ENCODE results near the gene MAGI2.
"Not testable (repeated sequence)": the region's sequence is repeated elsewhere in the genome, so short reads cannot be mapped to it uniquely, and the experiment has no call there.

Gene MAGI2

GRCh38 chr7:78002715-78003114 lies 1450.8 kb downstream of the MAGI2 start:
- H3K4me3 Mint-ChIP-seq = no peak overlapping the region
- H3K27ac Mint-ChIP-seq = no peak overlapping the region
- no peaks in the 10 kb centered on the region for H3K4me1 Mint-ChIP-seq (ENCODE audit: low read depth)
- no peaks in the 10 kb centered on the region for H3K27me3 Mint-ChIP-seq
- no peaks in the 10 kb centered on the region for H3K36me3 Mint-ChIP-seq (ENCODE audit: low read depth)
- no peak for DNase-seq
- H3K9me3 Mint-ChIP-seq = peaks cover 2% of the 10 kb centered on the region

- Mint-ChIP-seq H3K4me3 (no peak overlapping the region), H3K36me3 (ENCODE audit: low read depth) (no peaks in the 10 kb centered on the region), H3K4me1 (ENCODE audit: low read depth) (no peaks in the 10 kb centered on the region), H3K9me3 (peaks cover 2% of the 10 kb centered on the region), H3K27me3 (no peaks in the 10 kb centered on the region), H3K27ac (no peak overlapping the region)
- DNase-seq = no peak
Observed at GRCh38 chr7:78002021-78002420, 1451.4 kb downstream of the MAGI2 start.

- not testable (repeated sequence) for H3K27ac Mint-ChIP-seq; H3K27me3 Mint-ChIP-seq; H3K36me3 Mint-ChIP-seq (ENCODE audit: low read depth); DNase-seq; H3K9me3 Mint-ChIP-seq; H3K4me3 Mint-ChIP-seq; H3K4me1 Mint-ChIP-seq (ENCODE audit: low read depth)
Observed at GRCh38 chr7:77999168-77999567, 1454.3 kb downstream of the MAGI2 start.

DNA sequence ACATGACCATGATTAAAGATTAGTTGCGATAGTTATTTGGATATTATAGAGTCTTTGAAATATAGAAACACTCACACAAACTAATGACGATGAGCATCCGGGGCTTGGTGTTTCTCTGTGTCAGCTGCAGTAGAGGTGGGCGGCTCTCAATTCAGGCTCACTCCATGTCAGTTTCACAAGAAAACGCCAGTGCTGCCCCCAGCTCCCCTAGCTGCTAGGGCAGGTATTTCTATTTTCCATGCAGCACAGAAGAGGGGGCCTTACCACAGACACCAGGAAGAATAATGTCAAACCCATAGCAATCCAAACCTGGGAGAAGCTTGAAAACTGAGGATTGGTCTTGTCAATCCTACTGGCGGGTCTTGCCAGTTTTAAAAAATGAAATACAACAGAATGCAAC lies 1457.8 kb downstream of the MAGI2 start:
- no peaks in the 10 kb centered on the region for H3K4me1 Mint-ChIP-seq (ENCODE audit: low read depth)
- peaks cover 2% of the 10 kb centered on the region for H3K9me3 Mint-ChIP-seq
- H3K27me3 Mint-ChIP-seq = peaks cover 3% of the 10 kb centered on the region
- no peak for DNase-seq
- no peak overlapping the region for H3K4me3 Mint-ChIP-seq
- H3K36me3 Mint-ChIP-seq (ENCODE audit: low read depth) = no peaks in the 10 kb centered on the region
- H3K27ac Mint-ChIP-seq = no peak overlapping the region

- Mint-ChIP-seq H3K27me3 (peaks cover 3% of the 10 kb centered on the region), H3K36me3 (ENCODE audit: low read depth) (no peaks in the 10 kb centered on the region), H3K9me3 (no peaks in the 10 kb centered on the region), H3K27ac (no peak overlapping the region), H3K4me3 (no peak overlapping the region), H3K4me1 (ENCODE audit: low read depth) (no peaks in the 10 kb centered on the region)
- DNase-seq = no peak
Observed at GRCh38 chr7:77993838-77994237, 1459.6 kb downstream of the MAGI2 start.

DNA sequence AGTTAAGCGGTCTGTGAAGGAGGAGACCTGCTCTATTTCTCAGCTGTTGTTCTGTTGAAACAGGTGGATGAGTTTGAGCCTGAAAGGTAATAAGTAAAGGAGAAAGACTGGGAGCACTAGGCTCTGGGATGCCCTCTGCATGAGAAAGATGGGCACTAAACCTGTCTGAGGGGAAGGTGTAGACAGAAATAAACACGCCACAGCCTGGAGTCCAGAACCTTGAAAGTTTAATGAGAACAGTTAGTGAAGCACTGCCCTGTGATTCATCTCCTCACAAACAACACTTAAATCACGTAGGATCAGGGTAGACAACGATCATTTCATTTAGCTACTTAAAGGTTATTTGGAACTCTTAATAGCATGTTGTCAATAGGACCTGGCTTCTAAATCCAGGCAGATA lies 1461.8 kb downstream of the MAGI2 start:
- Mint-ChIP-seq H3K4me3 (no peak overlapping the region), H3K4me1 (ENCODE audit: low read depth) (no peaks in the 10 kb centered on the region), H3K27me3 (peaks cover 3% of the 10 kb centered on the region), H3K9me3 (no peaks in the 10 kb centered on the region), H3K36me3 (ENCODE audit: low read depth) (no peaks in the 10 kb centered on the region), H3K27ac (no peak overlapping the region)
- DNase-seq = no peak

- Mint-ChIP-seq H3K4me3 (no peak overlapping the region), H3K27me3 (peaks cover 3% of the 10 kb centered on the region), H3K9me3 (no peaks in the 10 kb centered on the region), H3K27ac (no peak overlapping the region), H3K36me3 (ENCODE audit: low read depth) (no peaks in the 10 kb centered on the region), H3K4me1 (ENCODE audit: low read depth) (no peaks in the 10 kb centered on the region)
- no peak for DNase-seq
Observed at GRCh38 chr7:77989981-77990566, 1463.4 kb downstream of the MAGI2 start.

GRCh38 chr7:77985974-77986339 lies 1467.5 kb downstream of the MAGI2 start:
- no peak for DNase-seq
- Mint-ChIP-seq H3K27ac (no peak overlapping the region), H3K9me3 (no peaks in the 10 kb centered on the region)

DNA sequence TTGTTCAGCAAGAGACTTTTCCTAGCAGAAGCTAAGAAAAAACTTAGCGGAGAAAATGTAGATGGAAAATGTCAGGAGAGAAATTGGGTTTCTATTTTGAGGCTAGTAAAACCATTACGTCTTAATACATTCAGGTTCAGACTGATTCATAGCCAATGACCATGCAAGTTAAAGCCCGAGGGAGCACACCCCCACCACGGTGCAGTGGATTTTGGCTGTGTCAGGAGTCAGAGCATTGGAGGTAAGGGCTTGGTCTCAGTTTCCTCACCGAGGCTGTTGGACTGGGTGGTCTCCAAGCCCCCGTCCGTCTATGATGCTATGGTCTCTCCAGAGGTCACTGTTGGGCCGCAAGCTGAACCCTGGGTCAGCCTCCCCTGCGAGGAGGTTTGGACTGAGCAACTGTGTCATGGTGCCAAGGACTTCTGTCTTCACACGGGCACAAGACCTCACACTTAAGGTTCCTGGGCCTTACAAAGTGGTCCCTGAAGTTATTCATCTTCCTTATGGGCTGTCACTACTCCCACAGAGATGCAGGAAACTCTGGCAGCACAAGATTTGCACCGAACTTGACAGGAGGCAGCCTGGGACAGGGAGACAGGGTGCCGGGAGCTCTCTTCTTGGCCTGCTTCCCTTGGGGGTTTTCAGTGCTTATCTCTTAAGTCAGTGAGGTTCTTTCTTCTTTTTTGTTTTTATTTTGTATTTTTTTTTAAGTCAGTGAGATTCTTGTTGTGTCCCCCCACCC lies 1468.1 kb downstream of the MAGI2 start:
- DNase-seq = no peak
- H3K27ac Mint-ChIP-seq = no peak overlapping the region
- H3K4me1 Mint-ChIP-seq (ENCODE audit: low read depth) = peaks cover 12% of the 10 kb centered on the region
- H3K36me3 Mint-ChIP-seq (ENCODE audit: low read depth) = no peaks in the 10 kb centered on the region
- peaks cover 15% of the 10 kb centered on the region for H3K27me3 Mint-ChIP-seq
- no peak overlapping the region for H3K4me3 Mint-ChIP-seq
- no peaks in the 10 kb centered on the region for H3K9me3 Mint-ChIP-seq

More at GRCh38 chr7:77985974-77986339, 1467.5 kb downstream of the MAGI2 start:
- Mint-ChIP-seq H3K4me3 (no peak overlapping the region), H3K36me3 (ENCODE audit: low read depth) (no peaks in the 10 kb centered on the region), H3K4me1 (ENCODE audit: low read depth) (peaks cover 12% of the 10 kb centered on the region), H3K27me3 (peaks cover 9% of the 10 kb centered on the region)

GRCh38 chr7:77983973-77984372 lies 1469.5 kb downstream of the MAGI2 start:
- Mint-ChIP-seq H3K9me3 (no peaks in the 10 kb centered on the region), H3K4me3 (no peak overlapping the region), H3K36me3 (ENCODE audit: low read depth) (no peaks in the 10 kb centered on the region), H3K27me3 (peaks cover 16% of the 10 kb centered on the region), H3K4me1 (ENCODE audit: low read depth) (peaks cover 12% of the 10 kb centered on the region), H3K27ac (no peak overlapping the region)
- DNase-seq = no peak

DNA sequence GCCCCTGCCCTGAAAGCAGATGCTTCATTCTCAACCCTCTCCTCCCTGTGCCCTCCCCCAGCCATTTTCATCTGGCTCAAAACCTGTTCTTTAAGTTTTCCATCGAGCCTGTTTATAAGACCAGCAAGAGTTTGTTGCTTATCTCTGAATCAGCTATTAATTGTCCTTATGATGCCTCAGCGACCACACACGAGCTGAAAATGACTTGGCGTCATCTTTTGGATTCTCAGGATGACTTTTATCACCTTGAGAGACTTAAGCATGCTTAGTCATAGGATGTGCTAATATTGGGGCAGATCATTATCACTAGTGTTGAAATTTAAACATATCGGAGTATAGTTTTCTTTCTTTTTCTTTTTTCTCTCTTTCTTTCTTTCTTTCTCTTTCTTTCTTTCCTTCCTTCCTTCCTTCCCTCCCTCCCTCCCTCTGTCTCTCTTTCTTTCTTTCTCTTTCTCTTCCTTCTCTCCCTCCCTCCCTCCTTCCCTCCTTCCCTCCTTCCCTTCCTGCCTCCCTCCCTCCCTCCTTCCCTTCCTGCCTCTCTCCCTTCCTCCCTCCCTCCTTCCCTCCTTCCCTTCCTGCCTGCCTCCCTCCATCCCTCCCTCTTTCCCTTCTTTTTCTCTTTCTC lies 1470.4 kb downstream of the MAGI2 start:
- no peaks in the 10 kb centered on the region for H3K36me3 Mint-ChIP-seq (ENCODE audit: low read depth)
- no peak overlapping the region for H3K4me3 Mint-ChIP-seq
- no peak for DNase-seq
- H3K4me1 Mint-ChIP-seq (ENCODE audit: low read depth) = peaks cover 12% of the 10 kb centered on the region
- peaks cover 16% of the 10 kb centered on the region for H3K27me3 Mint-ChIP-seq
- no peaks in the 10 kb centered on the region for H3K9me3 Mint-ChIP-seq
- H3K27ac Mint-ChIP-seq = no peak overlapping the region

- H3K4me1 Mint-ChIP-seq (ENCODE audit: low read depth) = peaks cover 12% of the 10 kb centered on the region
- no peak overlapping the region for H3K4me3 Mint-ChIP-seq
- H3K36me3 Mint-ChIP-seq (ENCODE audit: low read depth) = no peaks in the 10 kb centered on the region
- no peak for DNase-seq
- peaks cover 16% of the 10 kb centered on the region for H3K27me3 Mint-ChIP-seq
- H3K9me3 Mint-ChIP-seq = no peaks in the 10 kb centered on the region
- H3K27ac Mint-ChIP-seq = no peak overlapping the region
Observed at GRCh38 chr7:77980087-77980713, 1473.3 kb downstream of the MAGI2 start.

GRCh38 chr7:77979219-77979618 lies 1474.2 kb downstream of the MAGI2 start:
- Mint-ChIP-seq H3K9me3 (no peaks in the 10 kb centered on the region), H3K4me1 (ENCODE audit: low read depth) (peaks cover 12% of the 10 kb centered on the region), H3K27me3 (peaks cover 12% of the 10 kb centered on the region), H3K36me3 (ENCODE audit: low read depth) (no peaks in the 10 kb centered on the region), H3K27ac (no peak overlapping the region), H3K4me3 (no peak overlapping the region)
- no peak for DNase-seq

DNA sequence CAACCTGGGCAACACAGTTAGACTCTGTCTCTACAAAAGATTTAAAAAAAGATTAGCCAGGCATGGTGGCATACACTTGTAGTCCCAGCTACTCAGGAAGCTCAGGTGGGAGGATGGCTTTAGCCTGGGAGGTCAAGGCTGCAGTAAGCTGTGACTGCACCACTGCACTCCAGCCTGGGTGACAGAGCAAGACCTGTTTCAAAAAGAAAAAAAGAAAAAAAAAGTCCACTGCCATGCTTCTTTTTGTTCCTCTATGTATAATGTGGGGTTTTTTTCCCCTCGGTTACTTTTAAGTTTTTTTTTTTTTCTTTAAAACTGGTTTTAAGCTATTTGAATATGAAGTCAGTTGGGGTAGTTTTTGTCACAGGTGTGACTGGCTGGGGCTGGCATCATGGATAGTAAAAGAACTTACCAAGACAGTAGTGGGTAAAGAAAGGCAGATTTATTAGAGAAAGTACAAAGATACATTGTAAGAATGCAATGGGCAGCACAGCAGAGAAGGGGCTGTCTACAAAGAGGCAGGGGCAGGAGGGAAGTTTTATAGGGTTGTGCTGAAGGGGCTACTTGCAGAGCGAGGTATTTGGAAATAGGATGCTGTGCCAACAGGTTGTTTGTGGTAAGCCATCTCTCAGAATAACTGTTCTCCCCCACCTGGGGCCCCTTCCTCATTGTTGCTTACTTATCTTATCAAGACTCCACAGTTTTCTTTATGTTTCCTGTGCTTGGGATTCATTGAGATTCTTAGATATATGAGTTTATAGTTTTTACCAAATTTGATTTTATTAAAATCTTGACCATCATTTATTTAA lies 1477.6 kb downstream of the MAGI2 start:
- no peak overlapping the region for H3K27ac Mint-ChIP-seq
- no peaks in the 10 kb centered on the region for H3K36me3 Mint-ChIP-seq (ENCODE audit: low read depth)
- no peaks in the 10 kb centered on the region for H3K9me3 Mint-ChIP-seq
- no peak overlapping the region for H3K4me3 Mint-ChIP-seq
- no peak for DNase-seq
- H3K4me1 Mint-ChIP-seq (ENCODE audit: low read depth) = no peaks in the 10 kb centered on the region
- H3K27me3 Mint-ChIP-seq = peaks cover 6% of the 10 kb centered on the region
